TTC549 (cell line): ENCODE measurements around the gene RPL38.

ENCODE experiments used
- FAIRE-seq: peaks from 2 replicates; lab custom pipeline; 2012; peaks lifted over from hg19 to GRCh38; lab: Jason Lieb, UNC

The RPL38 gene

DNA sequence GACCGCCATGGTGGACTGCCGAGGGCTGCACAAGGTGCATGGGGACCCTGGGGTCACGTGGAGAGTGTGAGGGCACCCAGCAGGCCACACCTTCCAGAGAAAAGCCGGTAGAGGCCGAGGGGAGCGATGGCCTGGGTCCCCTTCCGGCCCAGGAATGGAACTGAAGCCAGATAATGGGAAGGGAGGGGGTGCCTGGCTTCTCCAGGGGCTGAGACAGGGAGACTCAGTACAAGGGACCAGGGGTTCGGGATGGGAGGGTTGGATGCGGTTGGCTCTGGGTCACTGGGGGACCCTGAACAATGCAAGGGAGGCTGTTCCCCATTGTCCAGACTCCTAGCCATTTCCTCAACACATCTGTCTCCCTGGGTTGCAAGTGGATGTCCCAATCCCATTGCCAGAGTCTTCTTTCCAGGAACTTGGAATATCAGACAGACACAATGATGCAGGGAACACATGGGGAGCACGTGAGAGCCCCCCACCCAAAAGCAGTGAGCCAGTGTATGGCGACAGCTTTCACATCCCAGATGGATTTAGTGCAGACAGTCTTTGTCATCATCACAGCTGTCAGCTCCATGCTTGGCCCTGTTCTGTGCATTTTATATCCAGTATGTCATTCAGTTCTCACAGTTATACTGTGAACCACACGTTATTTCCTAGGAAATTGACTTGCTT, 47.0 kb downstream of the RPL38 start:
- FAIRE-seq: no peak

- no peak for FAIRE-seq
These were observed 47.6 kb downstream of the RPL38 start for GRCh38 chr17:74251051-74251450.

DNA sequence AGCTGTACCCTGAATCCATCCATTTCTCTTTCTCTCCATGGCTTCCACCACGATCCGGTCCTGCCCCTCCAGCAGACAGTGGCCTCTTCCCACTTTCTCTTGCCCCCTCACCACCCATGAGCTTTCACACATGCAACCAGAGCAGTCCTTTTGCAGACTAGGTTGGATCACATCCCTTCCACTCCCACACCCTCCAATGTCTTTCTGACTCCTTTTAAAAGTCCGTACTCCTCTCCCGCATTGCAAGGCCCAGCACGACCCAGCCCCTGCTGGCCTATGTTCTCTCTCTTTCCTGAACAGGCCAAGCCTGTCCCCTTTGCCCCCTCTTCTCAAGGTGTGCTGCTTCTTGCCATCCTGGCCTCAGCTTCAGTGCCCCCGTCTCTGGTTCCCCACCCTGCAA, 48.1 kb downstream of the RPL38 start:
- no peak for FAIRE-seq

- no peak for FAIRE-seq
These were observed 48.7 kb downstream of the RPL38 start for GRCh38 chr17:74252211-74252610.

- no peak for FAIRE-seq
These were observed 49.6 kb downstream of the RPL38 start for GRCh38 chr17:74253036-74253435.

DNA sequence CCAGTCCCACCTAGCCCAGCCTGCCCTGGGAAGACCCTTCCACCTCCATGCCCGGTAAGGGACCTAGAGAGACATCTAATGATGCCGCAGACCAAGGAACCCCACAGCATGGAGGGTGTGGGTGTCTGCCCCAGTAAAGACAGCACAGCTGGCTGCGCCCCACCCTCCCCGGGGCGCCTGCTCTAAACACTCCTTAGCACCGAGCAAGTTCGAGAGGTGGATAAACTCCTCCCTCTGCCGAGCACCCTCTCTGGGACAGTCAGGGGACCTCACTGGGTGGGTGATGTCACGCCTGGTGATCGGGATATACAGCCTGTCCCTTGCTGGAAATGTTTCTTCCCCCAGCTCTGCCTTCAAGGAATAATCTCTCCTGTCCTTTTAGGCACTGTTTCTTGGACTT, 53.8 kb downstream of the RPL38 start:
- no peak for FAIRE-seq

DNA sequence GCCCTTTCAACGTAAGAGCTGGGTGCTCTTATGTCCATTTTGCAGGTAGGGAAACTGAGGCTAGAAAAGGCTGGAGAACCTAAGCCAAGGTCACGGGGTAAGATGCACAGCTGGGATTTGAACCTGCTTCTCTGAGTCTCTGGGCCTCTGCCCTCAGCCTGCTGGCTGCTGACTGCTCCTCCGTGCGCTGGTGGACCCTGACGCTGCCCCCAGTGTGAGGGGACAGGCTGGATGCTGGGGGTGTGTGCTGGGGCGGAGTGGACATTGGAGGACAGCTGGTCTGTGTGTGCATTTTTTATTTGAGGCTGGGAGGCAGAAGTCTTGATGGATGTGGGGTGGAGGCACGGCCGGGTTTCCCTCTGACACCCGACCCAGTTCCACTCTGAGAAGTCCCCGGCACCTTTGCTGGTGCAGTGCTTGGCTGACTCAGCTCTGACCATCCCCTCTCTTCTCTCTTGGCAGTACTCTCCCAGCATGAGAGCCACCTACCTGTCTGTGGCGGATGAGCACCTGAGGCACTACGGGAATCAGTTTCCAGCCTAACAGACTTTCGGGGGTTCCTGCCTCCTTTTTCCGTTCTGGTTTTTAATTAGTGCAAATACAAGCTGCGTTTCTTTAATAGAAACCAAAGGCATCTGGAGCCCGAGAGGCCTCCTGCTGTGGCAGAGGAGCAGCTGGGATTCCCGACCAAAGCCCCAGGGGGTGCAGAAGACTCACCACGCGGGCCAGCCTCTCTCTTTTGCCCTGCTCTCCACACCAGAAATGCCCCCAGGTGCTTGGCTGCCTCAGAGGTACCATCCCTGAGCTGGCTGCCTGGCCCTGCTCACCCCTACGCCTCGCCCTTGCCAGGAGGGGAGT, 56.4 kb downstream of the RPL38 start:
- FAIRE-seq: no peak
